ENCODE data around the gene FOXRED1.

FOXRED1 gene

GRCh38 chr11:126311401-126312291, 42.7 kb downstream of the FOXRED1 start:
- DNase-seq (ENCODE audit: low read depth, low spot score): no peak

GRCh38 chr11:126312961-126313360, 44.0 kb downstream of the FOXRED1 start:
- no peak for DNase-seq (ENCODE audit: low read depth, low spot score)

- DNase-seq (ENCODE audit: low read depth, low spot score): no peak
Observed at GRCh38 chr11:126313826-126314225, 44.9 kb downstream of the FOXRED1 start.

- DNase-seq (ENCODE audit: low read depth, low spot score): no peak
Observed at GRCh38 chr11:126317432-126317755, 48.4 kb downstream of the FOXRED1 start.

GRCh38 chr11:126317756-126318573, 49.0 kb downstream of the FOXRED1 start:
- DNase-seq (ENCODE audit: low read depth, low spot score): no peak

GRCh38 chr11:126318574-126319373, 49.8 kb downstream of the FOXRED1 start:
- no peak for DNase-seq (ENCODE audit: low read depth, low spot score)

- DNase-seq (ENCODE audit: low read depth, low spot score): no peak
Observed at GRCh38 chr11:126319374-126319740, 50.4 kb downstream of the FOXRED1 start.

GRCh38 chr11:126322996-126323395, 54.0 kb downstream of the FOXRED1 start:
- no peak for DNase-seq (ENCODE audit: low read depth, low spot score)

GRCh38 chr11:126327281-126328000, 58.5 kb downstream of the FOXRED1 start:
- no peak for DNase-seq (ENCODE audit: low read depth, low spot score)
